Chondrocyte (in vitro differentiated cells): ENCODE measurements around the gene M1AP. TPM values are rescaled to one million over a fixed set of nuclear protein-coding genes. Genes with fewer than 3 reads are reported as not detected.
A peak's percentile ranks its signal among the peaks of the same experiment; 100 is the strongest.

Experiments used
- DNase-seq: peaks from one replicate; pipeline ENCODE4 v3.0.0; 2021; ENCODE audit warnings: mixed read lengths, low spot score
- H3K27ac Mint-ChIP-seq: one replicate; pipeline ENCODE4 v1.8.0; 2021; ENCODE audit warnings: mild to moderate bottlenecking, moderate library complexity, mixed read lengths; ENCODE audit not compliant: unreplicated experiment
- H3K27me3 Mint-ChIP-seq: 2 replicates; pipeline ENCODE4 v1.8.0; 2021; ENCODE audit warnings: low read depth, mixed read lengths
- H3K36me3 Mint-ChIP-seq: 2 replicates; pipeline ENCODE4 v1.8.0; 2021; ENCODE audit warnings: low read depth, mixed read lengths
- H3K4me1 Mint-ChIP-seq: 2 replicates; pipeline ENCODE4 v1.8.0; 2021; ENCODE audit warnings: low read depth, mild to moderate bottlenecking, mixed read lengths
- H3K4me3 Mint-ChIP-seq: one replicate; pipeline ENCODE4 v1.8.0; 2021; ENCODE audit warnings: mild to moderate bottlenecking, moderate library complexity, mixed read lengths; ENCODE audit not compliant: unreplicated experiment
- H3K9me3 Mint-ChIP-seq: 2 replicates; pipeline ENCODE4 v1.8.0; 2021; ENCODE audit warnings: low read depth, mixed read lengths
- total RNA-seq: library from RNA; stranded (reverse); gene quantifications from 3 replicates; pipeline ENCODE4 v1.2.1, GENCODE V29; 2021
- TF ChIP-seq, protein P1 (sequence below): fragments of 200-600 bp; sonication (generic); IDR thresholded peaks from 2 replicates; pipeline ENCODE4 v1.5.0; 2021; ENCODE audit warnings: antibody characterized with exemption, mild to moderate bottlenecking, moderate library complexity

Gene M1AP
- total RNA-seq, 1 donor from 2014 or later: 0.35 TPM

GRCh38 chr2:74560591-74560990, 87.5 kb downstream of the M1AP start:
- no peaks in the 10 kb centered on the region for H3K27me3 Mint-ChIP-seq
- peak overlapping the region; percentile 34 for H3K27ac Mint-ChIP-seq
- peaks cover 52% of the 10 kb centered on the region for H3K4me1 Mint-ChIP-seq
- no peaks in the 10 kb centered on the region for H3K36me3 Mint-ChIP-seq
- TF ChIP-seq, protein P1, sequence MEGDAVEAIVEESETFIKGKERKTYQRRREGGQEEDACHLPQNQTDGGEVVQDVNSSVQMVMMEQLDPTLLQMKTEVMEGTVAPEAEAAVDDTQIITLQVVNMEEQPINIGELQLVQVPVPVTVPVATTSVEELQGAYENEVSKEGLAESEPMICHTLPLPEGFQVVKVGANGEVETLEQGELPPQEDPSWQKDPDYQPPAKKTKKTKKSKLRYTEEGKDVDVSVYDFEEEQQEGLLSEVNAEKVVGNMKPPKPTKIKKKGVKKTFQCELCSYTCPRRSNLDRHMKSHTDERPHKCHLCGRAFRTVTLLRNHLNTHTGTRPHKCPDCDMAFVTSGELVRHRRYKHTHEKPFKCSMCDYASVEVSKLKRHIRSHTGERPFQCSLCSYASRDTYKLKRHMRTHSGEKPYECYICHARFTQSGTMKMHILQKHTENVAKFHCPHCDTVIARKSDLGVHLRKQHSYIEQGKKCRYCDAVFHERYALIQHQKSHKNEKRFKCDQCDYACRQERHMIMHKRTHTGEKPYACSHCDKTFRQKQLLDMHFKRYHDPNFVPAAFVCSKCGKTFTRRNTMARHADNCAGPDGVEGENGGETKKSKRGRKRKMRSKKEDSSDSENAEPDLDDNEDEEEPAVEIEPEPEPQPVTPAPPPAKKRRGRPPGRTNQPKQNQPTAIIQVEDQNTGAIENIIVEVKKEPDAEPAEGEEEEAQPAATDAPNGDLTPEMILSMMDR: no peak
- no peaks in the 10 kb centered on the region for H3K9me3 Mint-ChIP-seq
- no peak overlapping the region for H3K4me3 Mint-ChIP-seq
- no peak for DNase-seq

GRCh38 chr2:74559912-74560311, 88.2 kb downstream of the M1AP start:
- no peaks in the 10 kb centered on the region for H3K27me3 Mint-ChIP-seq
- no peak overlapping the region for H3K4me3 Mint-ChIP-seq
- no peak overlapping the region for H3K27ac Mint-ChIP-seq
- TF ChIP-seq, protein P1: no peak
- H3K9me3 Mint-ChIP-seq: no peaks in the 10 kb centered on the region
- peaks cover 59% of the 10 kb centered on the region for H3K4me1 Mint-ChIP-seq
- DNase-seq: no peak
- no peaks in the 10 kb centered on the region for H3K36me3 Mint-ChIP-seq

- Mint-ChIP-seq H3K36me3 (no peaks in the 10 kb centered on the region), H3K9me3 (no peaks in the 10 kb centered on the region), H3K27me3 (no peaks in the 10 kb centered on the region), H3K4me3 (no peak overlapping the region), H3K27ac (no peak overlapping the region), H3K4me1 (peaks cover 50% of the 10 kb centered on the region)
- DNase-seq: no peak
- TF ChIP-seq, protein P1: no peak
Observed at GRCh38 chr2:74558284-74559230, 89.6 kb downstream of the M1AP start.

- H3K4me3 Mint-ChIP-seq: no peak overlapping the region
- no peaks in the 10 kb centered on the region for H3K9me3 Mint-ChIP-seq
- H3K36me3 Mint-ChIP-seq: peaks cover 2% of the 10 kb centered on the region
- TF ChIP-seq, protein P1: no peak
- DNase-seq: no peak
- no peak overlapping the region for H3K27ac Mint-ChIP-seq
- peaks cover 49% of the 10 kb centered on the region for H3K4me1 Mint-ChIP-seq
- no peaks in the 10 kb centered on the region for H3K27me3 Mint-ChIP-seq
Observed at GRCh38 chr2:74556831-74557370, 91.2 kb downstream of the M1AP start.

DNA sequence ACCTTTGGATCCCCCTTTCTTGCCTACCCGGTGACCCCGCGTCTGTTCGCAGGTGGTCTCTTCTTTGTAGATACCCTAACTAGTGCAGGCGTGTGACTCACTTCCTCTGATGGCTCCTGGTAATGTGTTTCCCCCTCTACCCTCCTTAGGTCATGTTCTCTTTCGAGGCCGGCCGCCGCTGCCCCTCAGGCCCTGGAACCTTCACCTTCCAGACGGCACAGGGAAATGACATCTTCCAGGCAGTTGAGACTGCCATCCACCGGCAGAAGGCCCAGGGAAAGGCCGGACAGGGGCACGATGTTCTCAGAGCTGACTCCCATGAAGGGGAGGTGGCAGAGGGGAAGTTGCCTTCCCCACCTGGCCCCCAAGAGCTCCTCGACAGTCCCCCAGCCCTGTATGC, 92.0 kb downstream of the M1AP start:
- no peaks in the 10 kb centered on the region for H3K27me3 Mint-ChIP-seq

More for the DNA sequence above, 92.0 kb downstream of the M1AP start:
- TF ChIP-seq, protein P1: no peak
- no peak overlapping the region for H3K27ac Mint-ChIP-seq
- no peaks in the 10 kb centered on the region for H3K9me3 Mint-ChIP-seq
- peaks cover 55% of the 10 kb centered on the region for H3K4me1 Mint-ChIP-seq
- DNase-seq: no peak
- H3K36me3 Mint-ChIP-seq: peaks cover 7% of the 10 kb centered on the region
- peak overlapping the region; percentile 97 for H3K4me3 Mint-ChIP-seq
